Measurements from ENCODE around the gene BEAN1.

Gene BEAN1

DNA sequence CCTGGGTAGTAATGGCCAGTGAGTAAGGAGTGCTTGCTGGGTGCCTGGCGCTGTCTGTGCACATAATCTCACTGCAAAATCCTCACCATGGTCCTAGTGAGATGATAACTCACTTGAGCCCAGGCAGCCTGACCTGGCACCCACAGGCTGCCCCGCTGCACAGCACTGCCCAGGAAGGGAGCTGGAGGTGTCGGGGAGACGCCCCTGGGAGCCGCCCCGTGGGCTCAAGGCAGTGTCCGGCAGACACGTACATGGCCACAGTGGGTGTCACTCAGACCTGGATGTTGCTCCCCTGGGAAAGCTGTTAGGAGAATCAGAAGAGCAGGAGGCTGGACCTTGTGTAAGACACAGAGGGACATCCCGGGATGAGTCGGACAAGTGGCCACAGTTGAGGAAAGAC, 44.2 kb downstream of the BEAN1 start:
- DNase-seq: no peak

DNA sequence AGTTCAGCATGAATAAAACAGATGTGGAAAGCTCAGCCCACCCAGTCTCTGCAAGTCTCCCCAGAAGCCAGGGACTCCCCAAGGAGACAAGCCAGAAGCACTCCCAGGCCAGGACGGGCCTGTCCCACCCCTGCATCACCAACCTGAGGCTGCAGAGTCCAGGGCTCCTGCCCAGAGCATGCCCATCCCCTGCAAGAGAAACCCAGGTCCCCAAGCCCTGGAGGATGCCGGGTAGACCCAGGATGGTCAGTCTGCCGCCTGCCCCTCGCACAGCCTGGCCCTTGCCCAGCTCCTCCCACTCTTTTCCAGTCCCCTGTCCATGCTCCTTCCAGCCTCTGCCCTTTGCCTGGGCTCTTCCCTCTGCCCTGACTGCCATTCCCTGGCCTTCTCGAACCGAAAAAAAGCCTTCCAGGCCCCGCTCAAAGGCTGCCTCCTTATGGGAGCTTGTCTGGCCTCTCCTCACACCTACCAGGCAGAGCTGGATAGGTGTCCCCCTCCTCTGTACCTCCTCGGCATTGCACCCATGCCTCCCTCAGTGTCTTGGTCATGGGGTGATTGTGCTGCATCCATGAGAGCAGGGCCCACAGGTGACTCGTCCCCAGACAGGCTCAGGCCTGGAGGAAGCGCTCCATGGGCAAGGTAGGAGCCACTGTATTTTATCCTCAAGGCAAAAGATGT, 44.8 kb downstream of the BEAN1 start:
- DNase-seq: no peak

DNA sequence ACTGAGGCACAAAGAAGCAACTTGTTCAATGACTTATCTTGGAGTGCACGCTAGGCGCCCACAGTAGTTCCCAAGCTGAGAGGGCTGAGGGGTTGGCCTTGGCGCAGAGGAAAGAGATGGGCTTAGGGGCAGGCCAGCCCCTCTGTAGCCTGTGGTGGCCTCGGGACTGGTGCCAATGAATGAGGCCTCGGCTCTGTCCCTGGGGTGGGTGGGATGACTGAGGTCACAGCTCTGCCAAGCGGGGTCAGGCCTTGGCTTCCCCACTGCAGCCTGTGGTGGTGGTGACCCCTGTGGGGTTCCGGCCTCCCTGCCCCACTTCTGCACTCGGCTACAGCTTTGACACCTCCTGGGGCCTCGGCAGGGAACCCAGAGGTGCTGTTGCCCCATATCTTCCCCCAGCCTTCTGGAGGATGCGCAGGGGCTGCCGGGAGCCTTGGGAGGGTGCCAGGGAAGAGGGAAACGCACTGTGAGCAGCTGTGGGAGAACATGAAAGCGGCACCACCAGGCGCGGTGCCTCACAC, 46.0 kb downstream of the BEAN1 start:
- no peak for DNase-seq

DNA sequence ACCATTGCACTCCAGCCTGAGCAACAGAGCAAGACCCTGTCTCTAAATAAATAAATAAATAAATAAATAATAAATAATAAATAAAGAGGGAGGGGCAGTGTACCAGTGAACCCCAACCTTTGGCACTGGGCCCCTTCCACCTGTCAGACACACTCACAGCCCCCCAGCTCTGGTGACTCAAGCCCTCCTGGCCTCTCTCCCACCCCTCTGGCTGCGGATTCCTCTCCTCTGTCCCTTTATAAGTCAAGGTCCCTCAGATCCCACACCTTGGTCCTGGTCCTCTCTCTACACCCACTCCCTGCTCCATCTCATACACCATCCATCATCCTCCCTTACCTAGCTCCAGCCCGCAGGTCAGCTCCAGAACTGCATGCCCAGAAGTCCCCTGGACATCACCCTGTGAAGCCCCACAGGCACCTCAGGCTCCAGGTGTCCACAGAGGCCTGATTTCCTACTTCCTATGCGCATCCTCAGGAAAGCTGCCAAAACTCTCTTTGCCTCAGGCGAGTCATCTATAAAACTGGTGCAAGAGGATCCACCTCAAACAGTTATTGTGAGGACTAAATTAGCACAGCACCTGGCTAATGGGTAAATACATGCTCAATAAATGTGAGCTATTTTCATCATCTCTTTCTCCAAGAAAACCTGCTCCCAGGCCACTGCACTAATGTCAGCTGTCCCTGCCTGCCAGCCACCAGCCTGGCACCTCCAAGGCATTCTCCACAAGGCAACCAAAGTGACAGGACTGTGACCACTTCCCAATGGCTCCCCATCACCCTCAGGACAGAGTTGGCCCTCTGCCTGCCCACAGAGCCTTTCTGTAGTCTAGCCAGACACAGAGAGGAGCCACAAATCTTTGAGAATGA, 46.8 kb downstream of the BEAN1 start:
- DNase-seq: no peak

DNA sequence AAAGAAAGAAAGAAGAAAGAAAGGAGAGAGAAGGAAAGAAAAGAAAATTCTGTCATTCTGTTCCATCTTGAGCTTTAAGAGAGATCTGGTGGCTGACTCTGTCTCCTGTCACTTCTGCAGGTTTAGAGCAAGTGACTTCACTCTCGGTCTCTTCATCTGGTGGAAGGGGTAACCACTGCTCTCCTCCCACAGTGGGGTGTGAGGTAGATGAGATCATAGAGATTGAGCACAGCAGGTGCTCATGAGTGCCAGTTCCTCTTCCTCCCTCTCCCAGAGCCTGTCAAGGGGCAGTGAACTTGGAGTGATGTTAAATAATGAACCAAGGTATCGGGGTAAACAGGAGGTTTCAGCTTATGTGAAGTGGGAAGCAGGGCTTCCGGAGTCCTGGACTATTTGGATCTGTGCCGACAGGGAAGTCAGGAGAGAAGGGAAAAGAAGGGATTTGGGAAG, 47.7 kb downstream of the BEAN1 start:
- DNase-seq: peak; percentile 42 to 71 (median 61)

DNA sequence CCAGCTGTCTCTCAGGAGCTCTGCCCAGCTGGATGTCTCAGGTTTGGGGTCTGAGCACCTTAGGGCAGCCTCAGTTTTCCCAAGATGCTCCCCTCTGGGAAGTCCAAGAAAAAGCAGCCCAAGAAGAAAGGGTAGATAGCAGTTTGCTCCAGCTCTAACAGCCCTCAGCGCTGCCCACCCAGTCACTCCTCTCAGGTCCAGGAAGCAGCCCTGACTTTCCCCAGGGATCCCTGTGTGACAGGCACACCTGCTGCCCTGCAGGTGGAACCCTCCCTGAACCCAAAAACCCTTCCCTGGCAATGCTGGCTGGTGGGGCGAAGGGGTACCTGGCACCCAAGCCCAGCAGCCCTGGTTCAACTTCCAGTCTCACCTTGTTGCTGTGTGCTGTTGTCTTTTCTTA, 48.1 kb downstream of the BEAN1 start:
- no peak for DNase-seq

DNA sequence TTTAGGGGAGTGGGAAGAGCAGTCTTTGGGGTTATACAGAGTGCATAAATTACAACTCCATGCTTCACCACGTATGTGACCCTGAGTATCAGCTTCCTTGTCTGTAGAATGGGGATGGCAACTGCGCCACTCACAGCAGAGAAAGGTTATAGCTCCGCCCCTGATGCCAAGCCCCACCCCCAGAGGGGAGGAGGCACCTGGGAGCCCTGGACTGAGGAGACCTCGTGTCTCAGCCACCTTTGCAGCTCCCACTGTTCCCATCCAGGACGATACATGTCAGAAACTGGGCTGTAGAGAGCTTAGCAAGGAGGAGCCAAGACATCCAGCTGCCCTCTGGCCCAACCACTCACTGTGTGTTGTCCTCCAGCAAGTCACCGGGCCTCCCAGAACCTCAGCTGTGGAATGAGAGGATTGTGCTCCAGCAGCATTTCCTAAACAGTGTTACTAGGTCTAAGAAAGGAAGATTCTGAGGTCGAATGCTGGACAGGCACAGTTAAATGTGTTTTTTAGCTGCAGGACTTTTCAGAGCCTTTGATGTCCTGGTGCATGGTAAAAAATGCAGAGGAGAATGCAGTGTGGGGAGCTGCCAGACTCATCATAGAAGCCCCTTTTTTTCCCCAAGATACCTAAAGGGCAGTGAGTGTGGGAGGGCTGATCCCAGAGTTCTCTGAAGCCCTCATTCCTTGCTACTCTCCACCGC, 49.4 kb downstream of the BEAN1 start:
- DNase-seq: no peak

DNA sequence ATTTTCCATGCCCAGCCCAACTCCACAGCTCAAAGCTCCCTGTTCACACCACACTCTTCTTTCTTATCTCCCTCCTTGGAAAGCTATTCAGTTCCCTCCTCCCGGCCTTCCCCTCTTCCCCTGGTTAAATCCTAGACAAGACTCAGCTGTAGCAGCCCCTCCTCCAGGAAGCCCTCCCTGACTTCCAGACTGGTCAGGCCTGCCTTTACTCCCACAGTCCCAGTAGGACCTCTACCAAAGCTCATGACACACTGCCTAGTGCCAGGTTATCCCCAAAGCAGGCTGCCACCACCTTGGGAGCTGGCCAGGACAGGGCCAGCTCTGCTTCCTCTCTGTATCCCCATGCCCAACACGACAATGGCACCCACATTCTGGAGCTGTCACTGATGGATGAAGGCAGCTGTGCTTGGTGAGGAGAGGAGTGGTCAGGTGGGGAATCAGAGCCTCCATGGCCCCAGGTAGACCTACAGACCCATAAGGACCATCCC, 50.0 kb downstream of the BEAN1 start:
- DNase-seq: no peak

DNA sequence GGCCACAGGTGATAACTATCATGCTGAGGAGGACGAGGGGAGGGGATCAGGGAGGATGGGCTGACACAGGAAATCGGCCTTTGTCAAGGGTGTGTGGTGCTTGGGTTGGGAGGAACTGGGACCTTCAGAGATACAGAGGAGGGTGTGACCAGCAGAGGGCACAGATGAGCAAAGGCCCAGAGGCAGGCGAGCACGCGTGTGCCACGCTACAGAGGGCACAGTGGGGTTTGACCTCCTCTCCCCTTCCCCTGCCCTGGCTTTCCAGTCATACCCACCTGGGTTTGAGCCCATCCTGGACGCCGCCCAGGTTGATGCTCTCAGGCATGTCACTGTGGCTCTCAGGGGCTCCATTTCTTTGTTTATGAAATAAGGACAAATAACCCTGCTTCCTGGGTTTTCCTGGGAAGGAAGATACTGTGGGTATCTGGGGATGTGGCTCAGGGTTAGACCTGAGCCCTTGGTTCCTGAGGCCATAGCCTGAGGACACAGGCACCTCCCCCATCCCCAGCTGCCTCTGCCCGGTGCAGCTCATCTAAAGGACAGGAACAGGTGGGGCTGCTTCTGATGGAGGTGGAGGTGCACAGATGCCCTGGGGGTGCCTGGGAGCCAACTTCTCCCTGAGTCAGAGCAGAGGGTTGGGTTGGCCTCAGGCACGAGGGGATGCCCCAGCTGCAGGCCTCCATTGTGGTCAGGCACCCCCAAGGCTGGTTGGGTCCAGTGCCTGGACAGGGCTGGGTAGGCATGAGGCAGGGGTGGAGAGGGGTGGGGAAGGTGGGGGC, 51.8 kb downstream of the BEAN1 start:
- peak; percentile 80 to 91 (median 86) for DNase-seq

DNA sequence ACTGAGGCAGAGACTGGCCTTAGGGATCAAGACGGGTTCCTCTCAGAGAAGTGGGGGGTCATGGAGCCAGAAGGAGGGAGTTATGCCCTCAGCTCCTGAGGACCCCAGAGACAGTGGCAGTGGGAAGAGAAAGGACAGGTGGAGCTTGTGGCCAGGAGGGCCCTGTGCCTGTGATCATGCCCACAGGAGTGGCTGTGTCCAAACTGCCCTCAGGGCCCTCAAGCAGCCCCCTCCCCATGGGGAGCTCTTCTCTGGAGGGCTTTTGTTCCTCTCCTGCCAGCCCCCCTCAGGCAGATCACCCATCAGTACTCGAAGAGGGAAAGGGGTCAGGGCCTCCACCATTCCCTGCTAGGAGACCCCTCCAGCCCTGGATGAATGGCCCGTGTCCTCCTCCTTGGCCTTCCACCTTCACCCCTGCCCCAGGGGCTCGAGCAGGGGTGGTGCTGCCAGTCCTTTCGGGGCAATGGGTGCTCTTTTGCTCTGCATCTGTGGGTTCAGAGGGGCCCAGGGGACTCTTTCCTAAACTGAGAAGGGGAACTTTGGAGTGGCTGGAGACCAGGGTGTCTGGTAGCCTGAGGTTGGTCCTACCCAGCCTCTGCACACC, 52.7 kb downstream of the BEAN1 start:
- no peak for DNase-seq

DNA sequence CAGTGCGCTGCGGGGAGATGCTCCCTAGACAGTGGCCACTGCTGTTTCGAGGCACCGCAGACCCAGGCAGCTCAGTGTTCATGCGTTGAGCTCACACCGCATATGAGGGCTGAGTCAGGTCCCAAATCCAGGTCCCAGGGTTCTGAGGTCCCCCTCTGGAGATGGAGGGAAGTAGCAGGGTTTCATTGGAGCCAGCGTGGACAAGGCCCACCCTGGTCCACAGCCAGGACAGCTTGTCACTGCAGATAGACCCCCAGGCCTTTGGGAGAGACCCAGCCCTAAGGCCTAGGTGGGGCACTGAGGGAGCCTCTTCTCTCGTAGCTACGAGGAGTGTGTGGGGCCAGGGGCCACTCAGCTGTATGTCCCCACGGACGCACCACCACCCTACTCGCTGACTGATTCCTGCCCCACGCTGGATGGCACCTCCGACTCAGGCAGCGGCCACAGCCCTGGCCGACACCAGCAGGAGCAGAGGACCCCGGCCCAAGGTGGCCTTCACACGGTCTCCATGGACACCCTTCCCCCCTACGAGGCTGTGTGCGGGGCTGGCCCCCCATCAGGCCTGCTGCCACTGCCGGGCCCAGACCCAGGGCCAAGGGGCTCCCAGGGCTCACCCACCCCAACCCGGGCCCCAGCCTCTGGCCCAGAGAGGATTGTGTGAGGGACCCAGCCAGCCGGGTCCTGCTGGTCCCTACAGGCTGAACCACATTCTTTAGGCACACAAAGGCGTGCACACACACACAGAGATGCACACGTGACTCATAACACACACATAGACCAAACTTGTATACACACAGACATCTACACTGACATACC, 53.4 kb downstream of the BEAN1 start:
- DNase-seq: no peak

DNA sequence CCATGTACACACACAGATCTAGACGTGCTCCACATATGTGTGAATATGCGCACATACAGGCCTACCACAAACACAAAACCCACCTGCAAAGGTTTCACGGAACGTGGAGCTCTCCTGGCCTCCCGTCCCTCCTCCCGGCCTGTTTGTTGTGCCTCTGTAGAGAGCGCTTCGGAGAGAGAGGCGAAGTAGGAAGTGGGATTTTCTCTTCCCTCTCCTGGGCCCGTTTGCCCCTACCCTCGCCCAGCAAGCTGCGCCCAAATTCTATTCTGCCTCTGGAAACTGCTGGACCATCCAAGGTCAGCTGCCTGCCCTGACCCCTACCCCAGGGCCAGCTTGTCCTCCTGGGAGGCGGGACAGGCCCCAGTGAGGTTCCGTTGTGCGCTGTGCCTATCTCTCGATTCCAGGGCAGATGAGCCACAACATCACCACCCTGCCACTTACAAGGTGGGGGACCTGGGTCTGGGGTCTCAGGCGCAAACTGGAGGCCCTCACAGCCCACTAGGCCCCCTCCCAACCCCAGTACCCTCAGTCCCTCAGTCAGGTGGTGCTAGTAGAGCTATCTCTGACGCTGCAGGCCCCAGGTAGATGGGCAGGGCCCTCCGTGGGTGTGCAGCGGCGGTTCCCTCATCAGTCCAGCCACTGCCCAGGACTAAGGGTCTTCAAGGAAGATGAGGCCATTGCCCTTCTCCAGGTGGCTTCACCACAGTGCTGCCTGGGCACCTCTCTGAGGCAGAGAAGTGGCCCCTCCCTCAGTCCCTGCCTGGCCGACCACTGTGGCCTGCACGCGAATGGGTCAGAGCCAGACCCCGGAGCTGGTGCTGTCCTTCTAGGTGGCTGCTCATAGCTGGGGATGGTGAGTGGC, 54.2 kb downstream of the BEAN1 start:
- DNase-seq: peak in 3 of 4 experiments; percentile 12 to 47 (median 43)

DNA sequence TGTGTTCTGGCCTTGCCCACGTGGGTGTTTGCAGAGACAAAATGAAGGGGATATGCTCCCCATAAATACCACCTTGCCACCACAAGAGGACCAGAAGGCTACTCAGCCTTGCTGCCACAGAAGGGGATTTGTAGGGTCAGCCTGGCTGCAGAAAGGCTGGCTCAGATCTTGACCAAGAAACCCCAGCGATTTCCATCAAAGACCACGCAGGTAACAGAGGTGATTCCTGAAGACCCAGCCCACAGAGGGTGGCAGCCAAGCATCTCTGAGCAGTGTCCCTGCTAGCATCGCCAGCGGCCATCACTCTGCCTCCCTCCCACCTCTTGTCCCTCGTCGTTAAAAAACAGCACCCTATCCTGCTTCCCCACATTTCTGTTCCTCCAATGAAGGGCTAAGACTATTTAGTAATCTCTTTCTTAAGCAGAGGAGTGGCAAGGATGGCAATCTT, 54.9 kb downstream of the BEAN1 start:
- DNase-seq: no peak

DNA sequence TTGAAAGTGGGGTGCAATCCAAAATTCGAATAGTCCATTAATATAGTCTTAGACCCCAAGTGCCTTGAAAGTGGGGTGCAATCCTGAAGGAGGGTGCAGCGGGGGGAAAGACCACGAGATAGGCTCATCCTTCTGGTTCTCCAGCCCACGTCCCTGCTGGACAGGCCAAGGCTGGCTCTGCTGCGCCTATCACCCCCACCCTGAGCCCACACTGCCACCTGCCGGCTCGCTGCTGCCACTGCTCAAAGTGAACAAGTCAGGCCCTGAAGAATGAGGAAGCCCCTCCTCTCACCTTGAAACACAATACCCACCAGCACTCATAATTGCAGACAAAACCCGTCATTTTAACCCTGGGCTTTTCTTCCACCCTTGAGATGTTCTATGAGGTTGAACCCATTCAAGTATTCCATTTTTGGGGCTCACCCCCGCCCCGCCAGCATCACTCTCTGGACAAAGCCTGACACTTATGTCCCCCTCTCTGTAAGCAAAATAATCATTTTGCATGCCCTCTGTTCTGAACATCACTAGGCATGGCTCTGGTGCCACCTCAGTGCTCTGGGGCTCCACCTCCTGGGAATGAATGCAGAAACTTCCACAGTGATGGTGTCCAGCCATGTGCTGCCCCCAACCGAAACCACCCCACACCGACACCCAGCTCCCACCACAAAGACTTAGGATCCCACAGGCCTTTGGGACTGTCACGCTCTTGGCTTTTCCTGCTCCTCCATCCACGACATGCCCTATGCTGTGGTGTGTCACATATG, 56.8 kb downstream of the BEAN1 start:
- DNase-seq: peak; percentile 83 to 91 (median 87)

DNA sequence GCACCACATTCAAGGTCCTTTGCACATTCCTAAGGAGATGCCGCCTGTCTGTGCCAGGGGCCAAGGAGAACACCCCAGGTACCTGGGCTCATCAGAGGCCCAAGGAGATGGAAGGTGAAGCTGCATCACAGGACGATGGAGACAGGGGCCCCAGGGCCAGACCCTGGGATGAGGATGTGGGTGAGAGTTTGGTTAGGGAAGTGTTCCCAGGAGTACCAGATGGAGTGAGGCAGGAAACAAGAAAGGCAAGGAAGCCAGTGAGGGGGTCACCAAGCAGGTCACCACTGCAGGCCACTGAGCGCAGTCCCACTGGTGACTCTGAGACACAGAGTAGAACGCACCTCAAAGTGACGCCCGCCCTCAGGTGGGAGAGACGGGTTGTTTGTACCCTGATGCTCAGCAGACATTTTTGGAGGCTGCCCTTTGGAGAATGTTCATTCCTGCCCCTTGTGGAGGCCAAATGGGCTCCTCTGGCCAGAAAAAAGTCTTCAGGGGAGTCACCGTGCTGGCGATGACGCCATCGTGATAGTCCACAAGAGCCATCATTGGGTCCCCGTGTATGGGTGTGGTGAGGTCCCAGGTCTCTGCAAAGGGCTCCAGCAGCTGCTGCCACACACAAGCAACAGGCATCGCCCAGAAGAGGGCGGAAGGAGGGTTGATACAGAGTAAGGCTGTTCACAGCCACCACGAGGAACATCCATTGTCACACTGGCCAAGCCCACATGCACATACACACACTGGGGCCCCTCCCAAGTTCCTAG, 57.5 kb downstream of the BEAN1 start:
- no peak for DNase-seq

DNA sequence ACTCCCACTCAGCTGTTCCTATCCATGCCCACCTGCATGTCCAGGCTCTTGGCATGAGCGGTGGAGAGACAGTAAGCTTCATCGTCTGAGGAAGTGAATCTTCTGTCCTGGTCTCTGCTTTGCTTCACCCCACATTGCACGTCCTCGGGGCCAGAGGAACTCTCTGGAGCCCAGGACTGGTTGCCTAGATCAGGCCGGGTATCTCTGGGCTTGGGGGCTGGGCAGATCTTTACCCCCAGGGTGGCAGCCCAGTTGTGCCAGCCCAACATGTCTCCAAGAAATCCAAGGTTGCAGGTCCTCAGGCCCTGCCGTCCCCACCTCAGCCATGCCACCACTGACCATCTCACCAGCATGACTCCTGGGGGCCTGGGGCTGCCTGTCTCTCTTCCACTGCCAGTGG, 58.3 kb downstream of the BEAN1 start:
- DNase-seq: peak in 3 of 4 experiments; percentile 35 to 57 (median 42)

DNA sequence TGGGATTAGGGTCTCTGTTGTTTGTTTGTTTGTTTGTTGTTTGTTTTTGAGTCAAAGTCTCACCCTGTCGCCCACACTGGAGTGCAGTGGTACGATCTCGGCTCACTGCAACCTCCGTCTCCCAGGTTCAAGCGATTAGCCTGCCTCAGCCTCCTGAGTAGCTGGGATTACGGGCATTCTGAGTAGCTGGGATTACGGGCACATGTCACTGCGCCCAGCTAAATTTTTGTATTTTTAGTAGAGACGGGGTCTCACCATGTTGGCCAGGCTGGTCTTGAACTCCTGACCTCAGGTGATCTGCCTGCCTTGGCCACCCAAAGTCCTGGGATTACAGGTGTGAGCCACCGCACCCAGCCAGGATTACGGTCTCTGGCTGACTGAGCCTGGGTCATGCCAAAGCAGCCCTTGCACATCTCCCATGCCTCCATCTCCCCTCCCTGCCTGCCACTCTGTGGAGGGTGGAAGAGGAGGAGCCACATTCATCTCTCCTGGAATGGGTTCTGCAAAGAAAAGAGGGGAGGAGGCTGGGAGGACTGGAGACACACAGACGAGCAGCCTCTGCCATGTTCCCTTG, 59.2 kb downstream of the BEAN1 start:
- DNase-seq: no peak
